22Rv1 (cell line): ENCODE results near the gene LEMD3.

Experiments used
- ZFX ChIP-seq: fragments of 450-650 bp; IDR thresholded peaks from 2 replicates; pipeline ENCODE4 v1.6.1; 2017; ENCODE audit warnings: antibody characterized with exemption, borderline replicate concordance
- TF ChIP-seq, protein P1 (sequence below): fragments of 450-650 bp; IDR thresholded peaks from 2 replicates; pipeline ENCODE4 v1.5.1; 2017; ENCODE audit warnings: mild to moderate bottlenecking

DNA sequence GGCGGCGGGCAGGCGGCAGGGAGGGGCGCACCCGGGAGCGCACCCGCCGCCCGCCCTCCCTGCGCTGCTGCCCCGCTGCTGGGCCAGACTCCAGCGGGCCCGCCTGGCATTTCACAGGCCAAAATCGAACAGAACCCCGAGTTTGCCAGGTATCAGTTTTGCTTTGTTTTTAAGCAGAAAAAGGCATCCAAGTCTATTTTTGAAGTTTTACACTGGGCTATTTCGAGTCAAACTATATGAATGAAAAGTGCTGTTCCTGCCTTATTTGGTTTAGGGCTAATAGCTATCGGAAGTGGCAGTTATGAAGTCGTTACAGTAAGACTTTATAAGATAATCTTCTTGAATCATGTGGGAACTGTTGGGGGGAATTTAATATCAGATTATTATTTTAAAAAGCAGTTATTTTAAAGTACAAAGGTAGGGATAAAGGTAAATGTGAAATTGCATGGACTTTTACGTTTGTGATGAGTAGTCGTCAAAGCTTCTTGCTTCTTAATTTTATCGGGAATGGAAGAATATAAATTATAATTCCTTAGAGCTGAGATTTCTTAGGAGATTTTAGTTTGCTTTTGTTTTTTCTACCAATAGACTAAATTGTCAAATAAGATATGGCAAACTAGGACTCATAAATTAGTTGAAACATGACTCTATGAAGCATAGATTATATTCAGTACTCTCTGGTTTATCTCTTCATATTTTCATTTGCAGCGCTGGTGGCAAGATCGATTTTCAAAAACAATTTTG is 110.2 kb downstream of the LEMD3 start:
- TF ChIP-seq, protein P1, sequence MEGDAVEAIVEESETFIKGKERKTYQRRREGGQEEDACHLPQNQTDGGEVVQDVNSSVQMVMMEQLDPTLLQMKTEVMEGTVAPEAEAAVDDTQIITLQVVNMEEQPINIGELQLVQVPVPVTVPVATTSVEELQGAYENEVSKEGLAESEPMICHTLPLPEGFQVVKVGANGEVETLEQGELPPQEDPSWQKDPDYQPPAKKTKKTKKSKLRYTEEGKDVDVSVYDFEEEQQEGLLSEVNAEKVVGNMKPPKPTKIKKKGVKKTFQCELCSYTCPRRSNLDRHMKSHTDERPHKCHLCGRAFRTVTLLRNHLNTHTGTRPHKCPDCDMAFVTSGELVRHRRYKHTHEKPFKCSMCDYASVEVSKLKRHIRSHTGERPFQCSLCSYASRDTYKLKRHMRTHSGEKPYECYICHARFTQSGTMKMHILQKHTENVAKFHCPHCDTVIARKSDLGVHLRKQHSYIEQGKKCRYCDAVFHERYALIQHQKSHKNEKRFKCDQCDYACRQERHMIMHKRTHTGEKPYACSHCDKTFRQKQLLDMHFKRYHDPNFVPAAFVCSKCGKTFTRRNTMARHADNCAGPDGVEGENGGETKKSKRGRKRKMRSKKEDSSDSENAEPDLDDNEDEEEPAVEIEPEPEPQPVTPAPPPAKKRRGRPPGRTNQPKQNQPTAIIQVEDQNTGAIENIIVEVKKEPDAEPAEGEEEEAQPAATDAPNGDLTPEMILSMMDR, result no peak
- TF ChIP-seq ZFX, result no peak
